Measurements from ENCODE around the gene ADCY3. TPM values are rescaled to one million over a fixed set of nuclear protein-coding genes. Genes with fewer than 3 reads are reported as not detected.

ADCY3 gene
- total and polyA plus RNA-seq, 12 donors, result 5.3 to 50.8 (median 13.1) TPM

GRCh38 chr2:24928036-24928435, 8.0 kb upstream of the ADCY3 start:
- no peaks in the 10 kb centered on the region for H3K27me3 ChIP-seq
- H3K27ac ChIP-seq, result peak overlapping the region in 1 of 10 donors; percentile 49
- DNase-seq (no peak), ATAC-seq (no peak)
- no peak for TF ChIP-seq CTCF (IDR thresholded peaks at IDR 0.05)
- H3K4me3 ChIP-seq, result no peak overlapping the region
- no peaks in the 10 kb centered on the region for H3K9me3 ChIP-seq
- intact Hi-C loops (cut with DNase I), result no loop called here
- H3K36me3 ChIP-seq, result no peaks in the 10 kb centered on the region
- peaks cover 3 to 22% (median 15%) of the 10 kb centered on the region in 9 donors for H3K4me1 ChIP-seq

GRCh38 chr2:24926602-24927252, 6.7 kb upstream of the ADCY3 start:
- peak overlapping the region in 9 of 10 donors; percentile 2 to 76 (median 60) for H3K27ac ChIP-seq
- peak; percentile 58 to 63 for DNase-seq

DNA sequence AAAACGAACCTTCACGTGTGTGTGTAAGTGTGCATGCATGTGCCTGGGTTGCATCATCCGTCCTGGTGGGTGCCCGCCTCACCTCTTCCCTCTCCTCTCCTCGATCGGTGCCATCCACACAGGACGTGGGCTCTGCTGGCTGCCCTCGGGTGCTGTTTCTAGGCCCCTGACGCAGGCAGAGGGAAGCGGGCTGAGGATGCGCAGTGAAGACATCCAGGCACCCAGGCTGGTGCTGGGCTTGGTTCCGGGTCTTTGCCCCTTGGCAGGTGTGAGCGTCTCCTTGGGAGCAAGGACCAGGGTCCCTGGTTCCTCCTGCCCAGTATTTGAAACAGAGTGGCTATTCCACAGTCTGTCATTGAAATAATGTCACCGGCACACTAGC, 6.2 kb upstream of the ADCY3 start:
- WGBS, 2 donors, result 82 to 89% methylated on average over 14 of the region's 14 CpGs
- Histone ChIP-seq H3K4me1 (peaks cover 3 to 22% (median 15%) of the 10 kb centered on the region in 9 donors), H3K9me3 (no peaks in the 10 kb centered on the region), H3K36me3 (no peaks in the 10 kb centered on the region), H3K4me3 (peak overlapping the region in 9 of 10 donors; percentile 4 to 44 (median 38)), H3K27me3 (no peaks in the 10 kb centered on the region), H3K27ac (peak overlapping the region in 9 of 10 donors; percentile 2 to 76 (median 60))
- ATAC-seq (peak in 2 of 8 donors; percentile 5 to 6), DNase-seq (no peak)
- TF ChIP-seq CTCF (IDR thresholded peaks at IDR 0.05), result no peak
- intact Hi-C loops (cut with DNase I), result no loop called here

More at GRCh38 chr2:24926602-24927252, 6.7 kb upstream of the ADCY3 start:
- WGBS, 2 donors, result 19 to 33% methylated on average over 33 of the region's 33 CpGs
- Histone ChIP-seq H3K4me3 (peak overlapping the region in 9 of 10 donors; percentile 4 to 44 (median 38)), H3K9me3 (no peaks in the 10 kb centered on the region), H3K4me1 (peaks cover 3 to 22% (median 15%) of the 10 kb centered on the region in 9 donors), H3K36me3 (no peaks in the 10 kb centered on the region), H3K27me3 (no peaks in the 10 kb centered on the region)
- intact Hi-C loops (cut with DNase I), result no loop called here
- ATAC-seq, result peak; percentile 63 to 84 (median 80)
- TF ChIP-seq CTCF (IDR thresholded peaks at IDR 0.05), result peak in 1 of 9 donors; percentile 10

GRCh38 chr2:24925815-24926214, 5.8 kb upstream of the ADCY3 start:
- no peak overlapping the region for H3K27ac ChIP-seq
- 96 to 98% methylated on average over 10 of the region's 10 CpGs for WGBS, 2 donors
- peaks cover 3 to 22% (median 19%) of the 10 kb centered on the region in 9 donors for H3K4me1 ChIP-seq
- intact Hi-C loops (cut with DNase I), result no loop called here
- ATAC-seq, result no peak
- no peaks in the 10 kb centered on the region for H3K9me3 ChIP-seq
- TF ChIP-seq CTCF (IDR thresholded peaks at IDR 0.05), result no peak
- no peak overlapping the region for H3K4me3 ChIP-seq
- peaks cover 0 to 3% (median 0%) of the 10 kb centered on the region in 7 donors for H3K27me3 ChIP-seq
- H3K36me3 ChIP-seq, result no peaks in the 10 kb centered on the region
- DNase-seq, result no peak

Data from heart right ventricle (tissue), 16 donors.